ENCODE data around the gene COTL1. TPM values are rescaled to one million over a fixed set of nuclear protein-coding genes. Genes with fewer than 3 reads are reported as not detected.

The COTL1 gene
- total and polyA plus RNA-seq, 2 of the 13 experiments (the other 11 are each of a cell fraction or from before 2014, with no cell fraction given): 8.7 to 16.9 TPM

GRCh38 chr16:84611041-84611440 lies 6.8 kb downstream of the COTL1 start:
- Histone ChIP-seq H3K4me2 (ENCODE audit: low read depth, low read length) (no peak overlapping the region), H3K27ac (ENCODE audit: extremely low read length, insufficient read depth, low read length) (no peak overlapping the region), H4K20me1 (ENCODE audit: insufficient read depth, low read length) (no peaks in the 10 kb centered on the region; the same call in 1 of the 2 replicates), H3K4me3 (replicated peaks in 1 of 3; ENCODE audit: insufficient read depth in 1 of 3, low read depth in 2 of 3, low read length in 3 of 3) (no peak overlapping the region), H3K9me3 (ENCODE audit: low read length) (no peaks in the 10 kb centered on the region), H3K4me1 (ENCODE audit: insufficient read depth, low read length) (peaks cover 3% of the 10 kb centered on the region), H3K27me3 (ENCODE audit: control insufficient read depth in 1 of 2, insufficient read depth in 2 of 2, low read length in 2 of 2) (no peaks in the 10 kb centered on the region), H3K79me2 (ENCODE audit: insufficient read depth, low read length) (no peaks in the 10 kb centered on the region), H2AFZ (ENCODE audit: low read length) (no peak overlapping the region), H3K9ac (ENCODE audit: insufficient read depth, low read depth, low read length) (no peak overlapping the region), H3K36me3 (replicated peaks in 1 of 2; ENCODE audit: control insufficient read depth in 1 of 2, insufficient read depth in 2 of 2, low read length in 2 of 2) (peaks cover 0 to 1% of the 10 kb centered on the region in 2 experiments; a peak in 2 of 5 replicates)
- BruUV-seq (replicated peaks): no TSS peak
- intact Hi-C loops (cut with micrococcal nuclease; ENCODE audit: unreplicated experiment) (no loop called here), in situ Hi-C loops (cut with HindIII; ENCODE audit: extremely low pct_ligation_motif_present, low pct_unique_long_range_greater_than_20kb) (no loop called here)
- DNase-seq (ENCODE audit: low spot score) (no peak), ATAC-seq (no peak), FAIRE-seq (no peak)
- CTCF ChIA-PET (ENCODE audit: low intra/inter-chr PET ratio, low total read pairs): interaction anchor here (1.3 kb wide), 1 partner anchor 99 kb away, joined by 4 read pairs; no protein-coding TSS in a partner anchor
- 88% methylated on average over 4 of the region's 4 CpGs for WGBS (ENCODE audit: low lambda C conversion rate)
- no peak for TF ChIP-seq ARNT2 (CRISPR knock-in tag; IDR thresholded peaks at IDR 0.05; ENCODE audit: low read depth)
- no peak for TF ChIP-seq ZNF564 (CRISPR knock-in tag; IDR thresholded peaks at IDR 0.05)
- no peak for TF ChIP-seq SRY (CRISPR knock-in tag; IDR thresholded peaks at IDR 0.05)
- no peak for TF ChIP-seq KDM5B (CRISPR knock-in tag; IDR thresholded peaks at IDR 0.05; ENCODE audit: borderline replicate concordance)
- TF ChIP-seq CBX5 (CRISPR knock-in tag; IDR thresholded peaks at IDR 0.05; ENCODE audit: borderline replicate concordance): no peak
- TF ChIP-seq MAF1 (CRISPR knock-in tag; IDR thresholded peaks at IDR 0.05; ENCODE audit: borderline replicate concordance): no peak
- TF ChIP-seq REPIN1 (CRISPR knock-in tag; IDR thresholded peaks at IDR 0.05; ENCODE audit: borderline replicate concordance, low read depth): no peak
- POLR2A ChIA-PET: no interaction called here

- TF ChIP-seq ZBTB1 (CRISPR knock-in tag; IDR thresholded peaks at IDR 0.05; ENCODE audit: borderline replicate concordance) (no peak), CBX5 (CRISPR knock-in tag; IDR thresholded peaks at IDR 0.05; ENCODE audit: borderline replicate concordance) (no peak), NFYC (CRISPR knock-in tag; IDR thresholded peaks at IDR 0.05) (peak; percentile 38; the same call in 1 of the 2 replicates), ZNF296 (CRISPR knock-in tag; conservative IDR thresholded peaks at IDR 0.05) (no peak), MLX (CRISPR knock-in tag; IDR thresholded peaks at IDR 0.05) (no peak), CENPX (CRISPR knock-in tag; IDR thresholded peaks at IDR 0.05) (no peak), NFYB (CRISPR knock-in tag; IDR thresholded peaks at IDR 0.05) (0 out of 2 replicates have a peak, but pooled peaks have one; percentile 13), KDM3A (CRISPR knock-in tag; IDR thresholded peaks at IDR 0.05; ENCODE audit: low read depth) (no peak)
- Histone ChIP-seq H3K36me3 (replicated peaks in 1 of 2; ENCODE audit: control insufficient read depth in 1 of 2, insufficient read depth in 2 of 2, low read length in 2 of 2) (peaks cover 0 to 1% of the 10 kb centered on the region in 2 experiments; a peak in 2 of 5 replicates), H3K79me2 (ENCODE audit: insufficient read depth, low read length) (no peaks in the 10 kb centered on the region), H4K20me1 (ENCODE audit: insufficient read depth, low read length) (no peaks in the 10 kb centered on the region; the same call in 1 of the 2 replicates), H3K4me3 (replicated peaks in 1 of 3; ENCODE audit: insufficient read depth in 1 of 3, low read depth in 2 of 3, low read length in 3 of 3) (no peak overlapping the region), H3K27ac (ENCODE audit: extremely low read length, insufficient read depth, low read length) (no peak overlapping the region), H3K4me2 (ENCODE audit: low read depth, low read length) (no peak overlapping the region), H2AFZ (ENCODE audit: low read length) (no peak overlapping the region), H3K27me3 (ENCODE audit: control insufficient read depth in 1 of 2, insufficient read depth in 2 of 2, low read length in 2 of 2) (no peaks in the 10 kb centered on the region), H3K4me1 (ENCODE audit: insufficient read depth, low read length) (no peaks in the 10 kb centered on the region), H3K9ac (ENCODE audit: insufficient read depth, low read depth, low read length) (no peak overlapping the region), H3K9me3 (ENCODE audit: low read length) (0 out of 2 replicates have a peak, but pooled peaks cover 4% of the 10 kb centered on the region)
- CTCF ChIA-PET (ENCODE audit: low intra/inter-chr PET ratio, low total read pairs): no interaction called here
- 90% methylated on average over 1 of the region's 1 CpG for WGBS (ENCODE audit: low lambda C conversion rate)
- no peak for FAIRE-seq
- in situ Hi-C loops (cut with HindIII; ENCODE audit: extremely low pct_ligation_motif_present, low pct_unique_long_range_greater_than_20kb): no loop called here
- ATAC-seq: no peak
- no TSS peak for BruUV-seq (replicated peaks)
- POLR2A ChIA-PET: no interaction called here
- intact Hi-C loops (cut with micrococcal nuclease; ENCODE audit: unreplicated experiment): no loop called here
- DNase-seq (ENCODE audit: low spot score): no peak
Observed at GRCh38 chr16:84610376-84610775, 7.5 kb downstream of the COTL1 start.
